Measurements from ENCODE around the gene MYOZ3.
A peak's percentile ranks its signal among the peaks of the same experiment; 100 is the strongest.

MYOZ3 gene

GRCh38 chr5:150658121-150658520 lies 2.9 kb upstream of the MYOZ3 start:
- no peaks in the 10 kb centered on the region for H3K9me3 Mint-ChIP-seq
- no peak overlapping the region for H3K4me3 Mint-ChIP-seq
- peaks cover 18% of the 10 kb centered on the region for H3K27me3 Mint-ChIP-seq
- peaks cover 6% of the 10 kb centered on the region for H3K4me1 Mint-ChIP-seq
- H3K27ac Mint-ChIP-seq, result no peak overlapping the region
- no peak for ATAC-seq
- H3K36me3 Mint-ChIP-seq, result no peaks in the 10 kb centered on the region

DNA sequence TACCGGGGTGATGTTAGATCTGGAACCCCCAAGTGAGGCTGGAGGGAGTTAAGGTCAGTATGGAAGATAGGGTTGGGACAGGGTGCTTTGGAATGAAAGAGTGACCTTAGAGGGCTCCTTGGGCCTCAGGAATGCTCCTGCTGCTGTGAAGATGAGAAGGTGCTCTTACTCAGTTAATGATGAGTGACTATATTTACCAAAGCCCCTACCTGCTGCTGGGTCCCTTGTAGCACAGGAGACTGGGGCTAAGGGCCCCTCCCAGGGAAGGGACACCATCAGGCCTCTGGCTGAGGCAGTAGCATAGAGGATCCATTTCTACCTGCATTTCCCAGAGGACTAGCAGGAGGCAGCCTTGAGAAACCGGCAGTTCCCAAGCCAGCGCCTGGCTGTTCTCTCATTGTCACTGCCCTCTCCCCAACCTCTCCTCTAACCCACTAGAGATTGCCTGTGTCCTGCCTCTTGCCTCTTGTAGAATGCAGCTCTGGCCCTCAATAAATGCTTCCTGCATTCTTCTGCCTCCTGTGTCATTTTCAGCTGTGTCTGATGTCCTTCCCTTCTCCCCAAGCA lies 2.3 kb upstream of the MYOZ3 start:
- no peaks in the 10 kb centered on the region for H3K9me3 Mint-ChIP-seq
- peaks cover 6% of the 10 kb centered on the region for H3K4me1 Mint-ChIP-seq
- H3K27ac Mint-ChIP-seq, result no peak overlapping the region
- H3K4me3 Mint-ChIP-seq, result no peak overlapping the region
- ATAC-seq, result no peak
- no peaks in the 10 kb centered on the region for H3K36me3 Mint-ChIP-seq
- H3K27me3 Mint-ChIP-seq, result peaks cover 18% of the 10 kb centered on the region

- peaks cover 18% of the 10 kb centered on the region for H3K27me3 Mint-ChIP-seq
- no peak overlapping the region for H3K4me3 Mint-ChIP-seq
- H3K4me1 Mint-ChIP-seq, result peaks cover 6% of the 10 kb centered on the region
- H3K27ac Mint-ChIP-seq, result no peak overlapping the region
- ATAC-seq, result no peak
- H3K9me3 Mint-ChIP-seq, result no peaks in the 10 kb centered on the region
- no peaks in the 10 kb centered on the region for H3K36me3 Mint-ChIP-seq
Measured at GRCh38 chr5:150659360-150660107, 1.5 kb upstream of the MYOZ3 start.

DNA sequence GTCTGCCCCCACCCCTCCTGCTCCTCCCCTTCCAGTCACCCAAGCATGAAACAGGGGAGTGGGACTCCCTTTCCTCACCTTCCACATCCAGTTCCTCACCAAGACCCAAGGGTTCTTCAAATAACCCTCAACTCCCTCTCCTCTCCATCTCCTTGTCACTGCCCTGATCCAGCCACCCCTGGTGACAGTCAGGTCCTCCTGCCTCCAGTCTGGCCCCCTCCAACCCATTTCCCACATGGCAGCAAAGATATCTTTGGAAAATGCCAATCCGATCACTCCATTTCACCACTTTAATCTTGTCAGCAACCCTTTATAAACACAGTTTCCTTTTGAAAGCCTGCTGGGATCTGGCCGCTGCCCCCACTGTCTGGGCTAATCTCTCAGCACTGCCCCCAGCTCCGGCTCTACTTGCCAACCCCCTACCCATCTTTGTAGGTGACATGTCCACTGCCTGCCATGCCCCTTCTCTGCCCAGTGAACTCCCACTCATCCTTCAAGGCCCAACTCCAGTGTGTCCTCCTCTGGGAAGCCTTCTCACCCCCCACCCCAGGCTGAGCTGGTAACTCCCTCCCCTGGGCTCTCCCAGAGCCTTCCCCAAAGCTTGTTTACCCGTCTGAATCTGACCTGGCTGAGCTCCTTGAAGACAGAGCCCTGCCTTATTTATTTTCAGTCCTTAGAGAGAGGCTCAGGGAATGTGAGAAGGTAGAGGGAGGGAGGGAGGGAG lies 781 bp upstream of the MYOZ3 start:
- Mint-ChIP-seq H3K27ac (no peak overlapping the region), H3K4me1 (peaks cover 6% of the 10 kb centered on the region), H3K4me3 (no peak overlapping the region), H3K36me3 (no peaks in the 10 kb centered on the region), H3K27me3 (peaks cover 18% of the 10 kb centered on the region), H3K9me3 (no peaks in the 10 kb centered on the region)
- ATAC-seq, result no peak

DNA sequence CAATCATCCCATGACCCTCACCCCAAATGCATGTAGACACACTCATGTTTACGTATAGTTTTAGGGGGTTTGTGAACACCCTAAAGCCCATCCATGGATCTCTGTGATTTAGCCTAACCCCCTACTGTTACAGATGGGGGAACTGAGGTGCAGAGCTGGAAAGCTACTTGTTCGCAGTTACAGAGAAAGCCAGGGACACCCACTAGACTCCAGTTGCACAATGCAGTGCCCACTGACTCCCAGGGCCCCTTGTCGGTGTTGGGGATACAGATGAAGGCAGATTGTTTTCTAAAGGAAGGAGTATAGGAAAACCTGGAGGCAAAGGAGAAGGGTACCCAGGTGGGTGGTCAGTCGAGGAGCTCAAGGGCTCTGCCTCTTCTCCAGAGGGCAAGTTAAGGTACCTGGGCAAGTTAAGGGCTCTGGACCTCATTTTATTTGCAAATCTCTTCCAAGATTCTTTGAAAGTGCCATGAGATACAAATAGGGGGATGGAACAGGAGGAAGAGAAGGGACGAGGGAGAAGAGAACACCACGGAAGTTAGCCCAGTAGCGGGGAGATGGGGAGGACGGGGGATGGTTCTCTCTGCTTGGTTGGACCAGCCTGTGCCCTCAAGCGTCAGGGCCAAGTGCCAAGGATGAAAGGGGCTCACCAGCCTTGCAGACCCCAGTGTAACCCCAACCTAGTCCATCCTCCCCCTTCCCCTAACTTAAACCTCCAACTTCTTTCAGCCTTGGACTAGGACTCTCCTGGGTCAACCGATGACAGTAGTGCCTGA lies 958 bp downstream of the MYOZ3 start:
- H3K27ac Mint-ChIP-seq, result no peak overlapping the region
- peaks cover 18% of the 10 kb centered on the region for H3K27me3 Mint-ChIP-seq
- no peak overlapping the region for H3K4me3 Mint-ChIP-seq
- no peaks in the 10 kb centered on the region for H3K9me3 Mint-ChIP-seq
- H3K4me1 Mint-ChIP-seq, result peaks cover 6% of the 10 kb centered on the region
- ATAC-seq, result no peak
- no peaks in the 10 kb centered on the region for H3K36me3 Mint-ChIP-seq

GRCh38 chr5:150662731-150663516 lies 1.9 kb downstream of the MYOZ3 start:
- peaks cover 18% of the 10 kb centered on the region for H3K27me3 Mint-ChIP-seq
- H3K4me1 Mint-ChIP-seq, result no peaks in the 10 kb centered on the region
- H3K27ac Mint-ChIP-seq, result no peak overlapping the region
- ATAC-seq, result no peak
- H3K36me3 Mint-ChIP-seq, result no peaks in the 10 kb centered on the region
- no peaks in the 10 kb centered on the region for H3K9me3 Mint-ChIP-seq
- H3K4me3 Mint-ChIP-seq, result no peak overlapping the region

DNA sequence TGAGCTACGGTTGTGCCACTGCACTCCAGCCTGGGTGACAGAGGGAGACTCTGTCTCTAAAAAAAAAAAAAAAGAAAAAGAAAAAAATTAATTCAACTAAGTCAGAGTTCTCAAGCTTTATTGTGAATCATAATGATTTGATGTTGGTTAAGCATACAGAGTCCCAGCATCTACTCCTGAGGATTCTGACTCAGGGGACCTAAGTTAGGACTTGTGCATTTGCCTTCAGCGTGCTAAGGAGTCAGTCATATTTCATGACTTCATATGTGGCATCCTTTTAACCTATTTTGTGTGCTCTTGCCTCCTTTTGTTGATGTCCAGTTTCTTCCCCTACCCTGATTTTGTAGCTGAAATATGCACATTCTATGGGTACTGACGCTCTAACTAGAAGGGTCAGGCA lies 2.9 kb downstream of the MYOZ3 start:
- Mint-ChIP-seq H3K9me3 (no peaks in the 10 kb centered on the region), H3K4me1 (no peaks in the 10 kb centered on the region), H3K27me3 (peaks cover 18% of the 10 kb centered on the region), H3K36me3 (no peaks in the 10 kb centered on the region), H3K27ac (no peak overlapping the region), H3K4me3 (no peak overlapping the region)
- no peak for ATAC-seq

DNA sequence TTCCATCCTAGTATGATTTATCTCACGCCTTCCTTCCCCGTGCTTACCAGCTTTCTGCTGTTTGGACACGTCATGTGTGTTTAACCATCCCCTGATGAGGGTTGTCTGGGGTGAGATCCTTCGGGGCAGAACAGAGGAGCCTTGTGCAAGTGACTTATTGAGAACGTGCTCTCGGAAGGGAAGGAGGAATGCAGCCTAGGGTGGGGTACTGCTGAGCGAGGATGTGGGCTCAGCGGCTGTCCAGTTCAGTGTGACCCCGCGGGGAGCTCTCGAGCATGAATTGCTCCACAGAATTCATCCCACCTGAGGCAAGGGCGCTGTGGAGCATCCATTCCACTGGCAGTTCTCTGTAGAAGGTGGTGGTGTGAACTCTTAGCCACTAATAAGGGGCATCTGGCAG lies 4.0 kb downstream of the MYOZ3 start:
- ATAC-seq, result no peak
- Mint-ChIP-seq H3K27ac (no peak overlapping the region), H3K4me3 (no peak overlapping the region), H3K36me3 (no peaks in the 10 kb centered on the region), H3K4me1 (no peaks in the 10 kb centered on the region), H3K27me3 (peaks cover 24% of the 10 kb centered on the region), H3K9me3 (no peaks in the 10 kb centered on the region)

DNA sequence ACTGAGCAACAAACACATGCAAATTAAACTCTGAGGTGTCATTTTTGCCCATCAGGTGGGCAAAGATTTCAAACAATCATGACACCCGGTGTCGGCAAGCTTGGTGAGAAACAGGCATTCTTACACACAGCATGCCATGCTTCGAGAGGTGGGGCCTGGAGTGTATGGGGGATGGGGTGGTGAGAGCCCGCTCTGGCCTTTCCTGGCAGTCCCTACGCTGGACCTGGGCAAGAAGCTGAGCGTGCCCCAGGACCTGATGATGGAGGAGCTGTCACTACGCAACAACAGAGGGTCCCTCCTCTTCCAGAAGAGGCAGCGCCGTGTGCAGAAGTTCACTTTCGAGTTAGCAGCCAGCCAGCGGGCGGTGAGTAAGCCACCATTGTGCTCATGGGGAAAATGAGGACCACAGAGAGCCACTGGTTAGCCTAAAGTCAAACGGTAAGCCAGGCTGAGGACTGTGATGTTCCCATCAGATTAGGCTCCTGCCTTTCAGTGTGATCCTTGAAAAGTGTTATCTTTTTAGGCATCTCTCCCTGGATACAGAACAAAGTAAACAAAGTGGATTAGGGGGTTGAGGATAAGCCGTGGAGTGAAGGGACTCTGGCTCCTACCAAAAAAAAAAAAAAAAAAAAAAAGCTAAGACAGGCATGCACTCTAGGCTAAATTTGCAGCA lies 9.4 kb downstream of the MYOZ3 start:
- H3K4me1 Mint-ChIP-seq, result peaks cover 6% of the 10 kb centered on the region
- no peak overlapping the region for H3K4me3 Mint-ChIP-seq
- no peak for ATAC-seq
- no peaks in the 10 kb centered on the region for H3K9me3 Mint-ChIP-seq
- H3K27ac Mint-ChIP-seq, result no peak overlapping the region
- peaks cover 27% of the 10 kb centered on the region for H3K27me3 Mint-ChIP-seq
- H3K36me3 Mint-ChIP-seq, result no peaks in the 10 kb centered on the region

DNA sequence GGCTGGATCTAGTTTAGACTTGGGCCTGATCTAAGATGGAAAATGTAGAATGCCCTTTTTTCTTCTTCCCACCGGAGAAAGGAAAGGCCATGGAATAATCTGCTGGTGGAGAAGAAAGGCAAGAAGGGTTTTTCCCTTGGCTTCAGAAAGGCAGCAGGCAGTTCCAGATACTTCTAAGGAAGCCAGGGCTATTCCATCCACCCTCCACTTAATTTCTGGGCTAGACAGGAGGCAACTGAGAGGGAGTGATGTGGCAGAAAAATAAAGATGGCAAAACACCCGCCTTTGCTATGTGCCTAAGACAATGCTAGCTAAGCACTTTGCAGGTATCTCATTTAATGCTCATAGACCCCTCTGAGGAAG lies 9.9 kb downstream of the MYOZ3 start:
- Mint-ChIP-seq H3K27me3 (peaks cover 27% of the 10 kb centered on the region), H3K9me3 (no peaks in the 10 kb centered on the region), H3K4me3 (no peak overlapping the region), H3K36me3 (no peaks in the 10 kb centered on the region), H3K27ac (no peak overlapping the region), H3K4me1 (peaks cover 6% of the 10 kb centered on the region)
- ATAC-seq, result no peak

- peaks cover 6% of the 10 kb centered on the region for H3K4me1 Mint-ChIP-seq
- no peaks in the 10 kb centered on the region for H3K36me3 Mint-ChIP-seq
- H3K4me3 Mint-ChIP-seq, result peak overlapping the region; percentile 69
- ATAC-seq, result peak; percentile 64
- H3K9me3 Mint-ChIP-seq, result no peaks in the 10 kb centered on the region
- H3K27me3 Mint-ChIP-seq, result peaks cover 27% of the 10 kb centered on the region
- no peak overlapping the region for H3K27ac Mint-ChIP-seq
Measured at GRCh38 chr5:150671509-150672236, 10.6 kb downstream of the MYOZ3 start.

GRCh38 chr5:150672237-150672883 lies 11.3 kb downstream of the MYOZ3 start:
- Mint-ChIP-seq H3K4me1 (peaks cover 6% of the 10 kb centered on the region), H3K27me3 (peaks cover 27% of the 10 kb centered on the region), H3K36me3 (no peaks in the 10 kb centered on the region), H3K9me3 (no peaks in the 10 kb centered on the region), H3K4me3 (peak overlapping the region; percentile 69), H3K27ac (no peak overlapping the region)
- ATAC-seq, result peak; percentile 55

GRCh38 chr5:150672884-150673275 lies 11.8 kb downstream of the MYOZ3 start:
- no peak for ATAC-seq
- no peaks in the 10 kb centered on the region for H3K9me3 Mint-ChIP-seq

More at GRCh38 chr5:150672884-150673275, 11.8 kb downstream of the MYOZ3 start:
- no peaks in the 10 kb centered on the region for H3K36me3 Mint-ChIP-seq
- H3K27me3 Mint-ChIP-seq, result peaks cover 27% of the 10 kb centered on the region
- peaks cover 6% of the 10 kb centered on the region for H3K4me1 Mint-ChIP-seq
- no peak overlapping the region for H3K27ac Mint-ChIP-seq
- no peak overlapping the region for H3K4me3 Mint-ChIP-seq
